Measurements from ENCODE around the gene CLDND2.
"Not testable (repeated sequence)": the region's sequence is repeated elsewhere in the genome, so short reads cannot be mapped to it uniquely, and the experiment has no call there.

GRCh38 chr19:51399936-51400335 lies 31.1 kb upstream of the CLDND2 start:
- TF ChIP-seq POLR2AphosphoS5, POLR2A, TAF1, SPI1 (IDR thresholded peaks at IDR 0.05; ENCODE audit: low read depth, low read length): not testable (repeated sequence)
